ENCODE results near the gene GRB10. TPM values are rescaled to one million over a fixed set of nuclear protein-coding genes. Genes with fewer than 3 reads are reported as not detected.

GRB10 gene
- total RNA-seq, 1 donor from 2014 or later: 48.6 TPM

DNA sequence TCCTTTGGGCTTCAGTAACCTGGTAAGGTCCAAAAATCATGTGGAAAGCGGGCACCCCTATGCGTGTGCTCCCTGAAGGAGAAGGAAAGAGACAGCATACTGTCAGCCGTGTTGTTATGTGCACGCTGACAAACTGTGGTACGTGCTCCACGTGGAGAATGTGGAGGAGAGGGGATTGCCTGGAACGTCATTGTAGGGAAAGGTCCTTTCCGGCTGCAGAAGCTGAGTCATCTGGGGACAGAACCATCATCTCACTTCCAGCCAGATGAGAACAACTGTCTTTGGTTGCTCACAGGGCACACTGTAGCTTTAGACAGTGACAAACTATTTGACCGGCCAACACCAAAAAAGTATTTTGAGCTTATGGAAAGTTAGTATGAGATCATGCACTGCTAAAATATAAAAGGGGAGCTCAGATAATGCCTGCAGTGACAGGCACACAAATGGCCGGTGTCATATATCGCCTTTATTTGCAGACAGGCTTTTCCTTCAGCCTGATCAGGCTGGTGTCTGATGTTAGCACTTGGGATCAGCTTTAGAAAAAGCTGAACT, 38.8 kb upstream of the GRB10 start:
- TF ChIP-seq, protein P1, sequence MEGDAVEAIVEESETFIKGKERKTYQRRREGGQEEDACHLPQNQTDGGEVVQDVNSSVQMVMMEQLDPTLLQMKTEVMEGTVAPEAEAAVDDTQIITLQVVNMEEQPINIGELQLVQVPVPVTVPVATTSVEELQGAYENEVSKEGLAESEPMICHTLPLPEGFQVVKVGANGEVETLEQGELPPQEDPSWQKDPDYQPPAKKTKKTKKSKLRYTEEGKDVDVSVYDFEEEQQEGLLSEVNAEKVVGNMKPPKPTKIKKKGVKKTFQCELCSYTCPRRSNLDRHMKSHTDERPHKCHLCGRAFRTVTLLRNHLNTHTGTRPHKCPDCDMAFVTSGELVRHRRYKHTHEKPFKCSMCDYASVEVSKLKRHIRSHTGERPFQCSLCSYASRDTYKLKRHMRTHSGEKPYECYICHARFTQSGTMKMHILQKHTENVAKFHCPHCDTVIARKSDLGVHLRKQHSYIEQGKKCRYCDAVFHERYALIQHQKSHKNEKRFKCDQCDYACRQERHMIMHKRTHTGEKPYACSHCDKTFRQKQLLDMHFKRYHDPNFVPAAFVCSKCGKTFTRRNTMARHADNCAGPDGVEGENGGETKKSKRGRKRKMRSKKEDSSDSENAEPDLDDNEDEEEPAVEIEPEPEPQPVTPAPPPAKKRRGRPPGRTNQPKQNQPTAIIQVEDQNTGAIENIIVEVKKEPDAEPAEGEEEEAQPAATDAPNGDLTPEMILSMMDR (IDR thresholded peaks at IDR 0.05): no peak
- no peak for TF ChIP-seq POLR2A (IDR thresholded peaks at IDR 0.05)
- no peak for TF ChIP-seq POLR2AphosphoS5 (IDR thresholded peaks at IDR 0.05; ENCODE audit: insufficient read depth in 1 of 2, low read depth in 1 of 2)
- Histone ChIP-seq H3K27me3 (no peaks in the 10 kb centered on the region), H3K27ac (no peak overlapping the region), H3K4me3 (no peak overlapping the region), H3K9me3 (no peaks in the 10 kb centered on the region), H3K4me1 (no peaks in the 10 kb centered on the region), H3K36me3 (no peaks in the 10 kb centered on the region)
- intact Hi-C loops (cut with DNase I): no loop called here
- no peak for DNase-seq (ENCODE audit: extremely low spot score in 2 of 2)

DNA sequence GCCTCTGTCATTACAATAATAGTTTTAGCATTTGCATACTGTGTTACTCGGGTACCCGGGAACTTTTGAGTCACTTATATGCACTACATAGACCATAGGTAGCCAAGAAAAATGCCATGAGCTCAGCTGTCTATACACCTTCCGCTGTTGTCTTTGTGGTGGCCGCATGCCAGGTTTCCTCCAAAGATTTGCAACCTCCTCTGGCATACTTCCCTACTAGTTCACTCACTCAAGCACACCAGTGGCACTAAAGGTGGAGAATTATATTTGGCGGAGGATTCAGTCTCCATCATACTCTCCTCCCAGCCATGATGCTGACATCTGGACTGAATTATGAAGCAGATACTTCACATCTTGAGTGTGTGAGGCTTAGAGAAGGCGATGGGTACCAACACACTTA, 35.6 kb upstream of the GRB10 start:
- no peak for TF ChIP-seq POLR2A (IDR thresholded peaks at IDR 0.05)
- DNase-seq (ENCODE audit: extremely low spot score in 2 of 2): no peak
- intact Hi-C loops (cut with DNase I): no loop called here
- Histone ChIP-seq H3K27ac (no peak overlapping the region), H3K4me3 (no peak overlapping the region), H3K27me3 (no peaks in the 10 kb centered on the region), H3K9me3 (no peaks in the 10 kb centered on the region), H3K36me3 (no peaks in the 10 kb centered on the region), H3K4me1 (no peaks in the 10 kb centered on the region)

DNA sequence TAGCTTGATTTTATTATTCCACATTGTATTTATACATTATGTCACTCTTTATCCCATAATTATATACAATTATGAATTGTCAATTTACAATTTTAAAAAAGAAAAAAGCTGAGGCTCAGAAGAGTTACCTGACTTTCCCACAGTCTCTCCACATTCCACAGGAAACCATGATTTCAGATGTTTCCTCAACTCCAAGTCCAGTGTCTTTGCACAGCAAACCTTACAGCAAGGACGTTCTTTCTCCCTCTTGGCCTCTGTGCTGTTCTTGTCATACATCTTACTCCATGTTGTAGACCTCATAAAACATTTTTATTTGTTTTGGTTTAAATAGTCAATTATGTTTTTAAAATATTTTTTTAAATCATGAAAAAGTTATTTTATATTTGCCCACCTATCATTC, 34.9 kb upstream of the GRB10 start:
- no peaks in the 10 kb centered on the region for H3K9me3 ChIP-seq
- no peak for DNase-seq (ENCODE audit: extremely low spot score in 2 of 2)
- no peaks in the 10 kb centered on the region for H3K36me3 ChIP-seq
- no peak for TF ChIP-seq POLR2A (IDR thresholded peaks at IDR 0.05)
- TF ChIP-seq POLR2AphosphoS5 (IDR thresholded peaks at IDR 0.05; ENCODE audit: insufficient read depth in 1 of 2, low read depth in 1 of 2): no peak
- TF ChIP-seq, protein P1 (IDR thresholded peaks at IDR 0.05): no peak
- H3K4me3 ChIP-seq: no peak overlapping the region
- intact Hi-C loops (cut with DNase I): no loop called here
- no peaks in the 10 kb centered on the region for H3K27me3 ChIP-seq
- no peak overlapping the region for H3K27ac ChIP-seq
- H3K4me1 ChIP-seq: no peaks in the 10 kb centered on the region

DNA sequence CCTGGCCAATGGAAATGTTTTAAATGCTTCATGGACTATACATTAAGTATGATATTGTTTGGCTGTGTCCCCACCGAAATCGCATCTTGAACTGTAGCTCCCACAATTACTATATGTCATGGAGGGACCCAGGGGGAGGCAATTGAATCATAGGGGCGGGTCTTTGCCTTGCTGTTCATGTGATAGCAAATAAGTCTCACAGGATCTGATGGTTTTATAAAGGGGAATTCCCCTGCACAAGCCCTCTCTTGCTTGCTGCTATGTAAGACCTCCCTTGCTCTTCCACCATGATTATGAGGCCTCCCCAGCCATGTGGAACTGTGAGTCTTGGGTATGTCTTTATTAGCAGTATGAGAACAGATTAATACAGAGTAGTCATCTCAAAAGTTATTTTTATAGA, 32.4 kb upstream of the GRB10 start:
- Histone ChIP-seq H3K27ac (no peak overlapping the region), H3K27me3 (no peaks in the 10 kb centered on the region), H3K4me3 (no peak overlapping the region), H3K4me1 (no peaks in the 10 kb centered on the region), H3K36me3 (no peaks in the 10 kb centered on the region), H3K9me3 (no peaks in the 10 kb centered on the region)
- TF ChIP-seq, protein P1 (IDR thresholded peaks at IDR 0.05): no peak
- TF ChIP-seq POLR2A (IDR thresholded peaks at IDR 0.05) (no peak), POLR2AphosphoS5 (IDR thresholded peaks at IDR 0.05; ENCODE audit: insufficient read depth in 1 of 2, low read depth in 1 of 2) (no peak)
- intact Hi-C loops (cut with DNase I): no loop called here
- no peak for DNase-seq (ENCODE audit: extremely low spot score in 2 of 2)

DNA sequence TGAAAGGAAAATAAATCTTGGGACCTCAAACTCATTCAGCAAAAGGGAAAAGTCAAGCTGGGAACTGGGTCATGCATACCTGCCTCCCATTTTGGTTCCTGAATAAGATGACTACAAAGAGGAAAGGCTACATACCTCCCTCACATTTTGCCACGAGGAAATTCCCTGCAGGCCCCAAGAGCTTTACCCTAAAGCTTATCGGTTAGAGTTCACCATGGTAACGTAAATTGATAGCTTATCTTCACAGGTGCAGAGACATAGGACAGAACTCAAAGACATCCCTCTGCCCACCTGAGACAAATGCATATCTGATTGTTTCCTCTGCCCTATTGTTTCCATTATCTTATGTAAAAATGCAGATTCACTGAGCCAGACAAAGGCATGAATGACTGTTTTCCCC, 31.5 kb upstream of the GRB10 start:
- no peak overlapping the region for H3K27ac ChIP-seq
- intact Hi-C loops (cut with DNase I): no loop called here
- no peaks in the 10 kb centered on the region for H3K36me3 ChIP-seq
- no peak overlapping the region for H3K4me3 ChIP-seq
- TF ChIP-seq POLR2A (IDR thresholded peaks at IDR 0.05) (no peak), POLR2AphosphoS5 (IDR thresholded peaks at IDR 0.05; ENCODE audit: insufficient read depth in 1 of 2, low read depth in 1 of 2) (no peak)
- TF ChIP-seq, protein P1 (IDR thresholded peaks at IDR 0.05): no peak
- no peaks in the 10 kb centered on the region for H3K27me3 ChIP-seq
- H3K9me3 ChIP-seq: no peaks in the 10 kb centered on the region
- no peaks in the 10 kb centered on the region for H3K4me1 ChIP-seq
- no peak for DNase-seq (ENCODE audit: extremely low spot score in 2 of 2)
